Measurements from ENCODE around the gene DDX42.

DNA sequence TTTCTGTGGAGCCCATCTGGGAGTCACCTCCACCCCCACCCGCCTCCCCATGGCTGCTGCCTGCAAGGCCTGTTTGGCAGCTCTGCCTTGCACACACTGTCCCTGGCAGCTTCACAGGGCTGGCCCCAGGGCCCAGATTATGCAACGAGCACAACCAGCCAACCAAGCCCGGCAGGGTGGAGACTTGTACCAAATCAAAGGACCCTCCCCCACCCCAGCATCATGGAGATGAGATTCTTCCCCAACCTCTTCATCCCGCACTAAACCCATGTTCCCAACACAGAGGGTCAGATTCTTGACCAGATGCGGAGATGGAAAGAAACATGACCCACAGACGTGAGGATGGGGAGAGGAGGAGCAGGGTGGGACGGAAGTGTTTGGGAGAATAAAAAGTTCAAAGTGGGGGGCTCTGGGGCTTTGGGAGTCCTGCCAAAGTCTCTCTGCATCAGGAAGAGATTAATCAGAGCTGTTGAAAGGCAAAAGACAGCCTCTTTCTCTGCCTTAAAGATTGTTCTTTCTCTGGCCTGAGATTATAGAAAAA is 64.7 kb downstream of the DDX42 start:
- TF ChIP-seq POLR2A (IDR thresholded peaks at IDR 0.05) = no peak
- TF ChIP-seq, protein P1, sequence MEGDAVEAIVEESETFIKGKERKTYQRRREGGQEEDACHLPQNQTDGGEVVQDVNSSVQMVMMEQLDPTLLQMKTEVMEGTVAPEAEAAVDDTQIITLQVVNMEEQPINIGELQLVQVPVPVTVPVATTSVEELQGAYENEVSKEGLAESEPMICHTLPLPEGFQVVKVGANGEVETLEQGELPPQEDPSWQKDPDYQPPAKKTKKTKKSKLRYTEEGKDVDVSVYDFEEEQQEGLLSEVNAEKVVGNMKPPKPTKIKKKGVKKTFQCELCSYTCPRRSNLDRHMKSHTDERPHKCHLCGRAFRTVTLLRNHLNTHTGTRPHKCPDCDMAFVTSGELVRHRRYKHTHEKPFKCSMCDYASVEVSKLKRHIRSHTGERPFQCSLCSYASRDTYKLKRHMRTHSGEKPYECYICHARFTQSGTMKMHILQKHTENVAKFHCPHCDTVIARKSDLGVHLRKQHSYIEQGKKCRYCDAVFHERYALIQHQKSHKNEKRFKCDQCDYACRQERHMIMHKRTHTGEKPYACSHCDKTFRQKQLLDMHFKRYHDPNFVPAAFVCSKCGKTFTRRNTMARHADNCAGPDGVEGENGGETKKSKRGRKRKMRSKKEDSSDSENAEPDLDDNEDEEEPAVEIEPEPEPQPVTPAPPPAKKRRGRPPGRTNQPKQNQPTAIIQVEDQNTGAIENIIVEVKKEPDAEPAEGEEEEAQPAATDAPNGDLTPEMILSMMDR (IDR thresholded peaks at IDR 0.05) = no peak

All from vagina (tissue), 2 donors.